Measurements from ENCODE around the gene ABCA1.

ABCA1 gene

DNA sequence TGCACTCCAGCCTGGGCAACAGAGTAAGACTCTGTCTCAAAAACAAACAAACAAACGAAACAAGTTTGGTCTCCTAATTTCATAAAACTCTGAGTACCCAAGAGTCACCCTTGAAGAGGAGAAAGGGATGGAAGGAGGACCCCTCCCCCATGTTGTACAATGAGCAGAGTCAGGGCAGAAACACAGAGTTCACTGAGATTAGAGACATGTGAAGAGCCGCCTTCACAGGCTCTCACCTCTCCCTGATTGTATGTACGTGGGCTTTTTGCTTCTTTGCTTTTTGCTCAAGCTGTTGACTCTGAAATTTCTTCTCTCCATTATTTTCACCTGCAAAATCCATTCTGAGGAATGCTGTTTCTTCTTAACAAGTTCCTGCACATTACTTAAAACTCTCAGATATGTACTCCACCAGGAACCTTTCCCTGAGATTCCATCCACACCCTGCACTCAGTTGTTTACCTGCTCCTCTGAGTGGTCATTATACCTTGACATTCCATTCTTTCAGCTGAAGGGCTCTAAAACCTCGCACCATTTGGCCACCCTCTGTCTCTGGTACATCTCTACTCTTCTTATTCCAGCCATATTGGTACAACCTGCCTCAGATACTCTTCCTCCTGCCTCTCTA lies 44.4 kb upstream of the ABCA1 start:
- no peak for DNase-seq (ENCODE audit: extremely low spot score)
- ChIA-PET POLR2A (no interaction called here), CTCF (interaction anchor here (1.1 to 1.4 kb wide), 3 partner anchors 14 to 443 kb away, joined by 3 read pairs; no protein-coding TSS in a partner anchor)
- no peak for TF ChIP-seq CTCF (IDR thresholded peaks at IDR 0.05; ENCODE audit: control extremely low read depth, extremely low read depth, low read depth, missing control alignments)

DNA sequence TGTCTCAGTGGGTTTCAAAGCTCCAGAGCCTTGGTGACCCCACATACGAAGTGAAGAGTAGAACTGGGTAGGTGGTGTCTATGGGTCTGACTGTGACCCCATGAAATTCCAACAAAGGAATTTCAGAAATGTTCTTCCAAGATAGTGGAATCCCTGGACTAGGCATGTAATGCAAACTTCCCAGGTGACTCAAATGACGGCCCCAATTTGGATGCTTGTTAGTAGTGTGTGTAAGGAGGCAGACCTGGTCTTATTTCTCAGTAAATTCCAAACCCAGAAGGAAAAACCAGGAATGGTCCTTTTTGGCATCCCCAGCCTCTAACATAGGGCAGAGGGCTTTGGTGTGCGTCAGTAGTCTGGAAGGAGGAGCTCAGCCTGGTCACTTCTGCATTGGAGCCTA lies 43.6 kb upstream of the ABCA1 start:
- TF ChIP-seq CTCF (IDR thresholded peaks at IDR 0.05; ENCODE audit: control extremely low read depth, extremely low read depth, low read depth, missing control alignments) = no peak
- no peak for DNase-seq (ENCODE audit: extremely low spot score)
- ChIA-PET CTCF (interaction anchor here (1.2 kb wide), 1 partner anchor 17 kb away, joined by 3 read pairs; no protein-coding TSS in a partner anchor), POLR2A (no interaction called here)

DNA sequence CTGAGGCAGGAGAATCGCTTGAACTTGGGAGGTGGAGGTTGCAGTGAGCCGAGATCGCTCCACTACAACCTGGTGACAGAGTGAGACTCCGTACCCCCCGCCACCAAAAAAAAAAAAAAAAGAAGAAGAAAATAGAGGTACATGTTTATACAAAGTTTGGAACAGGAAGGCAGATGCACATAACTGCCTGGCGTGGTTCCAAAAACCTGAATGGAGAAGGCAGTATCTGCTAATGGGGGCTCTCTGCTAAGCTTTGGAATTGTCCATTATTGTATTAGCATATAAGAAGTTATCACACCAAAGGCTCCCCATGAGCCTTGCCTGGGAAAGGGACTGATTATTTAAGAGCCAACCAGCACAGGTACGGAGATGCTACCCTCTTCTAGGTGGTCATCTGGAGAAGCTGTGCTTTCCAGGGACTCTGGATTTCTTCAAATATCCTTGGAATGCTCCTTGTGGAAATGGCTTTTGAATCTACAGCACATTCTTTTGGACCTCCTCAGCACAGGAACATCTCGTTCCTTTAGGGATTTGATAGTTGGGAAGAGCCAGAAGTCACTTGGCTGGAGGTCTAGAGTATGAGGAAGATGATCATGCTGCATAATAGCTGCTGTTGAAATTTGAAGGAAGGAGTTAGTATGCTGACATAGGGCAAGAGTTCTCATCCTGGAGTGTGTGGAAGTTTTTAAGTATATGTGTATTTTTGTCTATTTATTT lies 42.5 kb upstream of the ABCA1 start:
- no peak for TF ChIP-seq CTCF (IDR thresholded peaks at IDR 0.05; ENCODE audit: control extremely low read depth, extremely low read depth, low read depth, missing control alignments)
- no peak for DNase-seq (ENCODE audit: extremely low spot score)
- POLR2A ChIA-PET = no interaction called here
- CTCF ChIA-PET = interaction anchor here (1.2 kb wide), 1 partner anchor 15 kb away, joined by 3 read pairs; no protein-coding TSS in a partner anchor

DNA sequence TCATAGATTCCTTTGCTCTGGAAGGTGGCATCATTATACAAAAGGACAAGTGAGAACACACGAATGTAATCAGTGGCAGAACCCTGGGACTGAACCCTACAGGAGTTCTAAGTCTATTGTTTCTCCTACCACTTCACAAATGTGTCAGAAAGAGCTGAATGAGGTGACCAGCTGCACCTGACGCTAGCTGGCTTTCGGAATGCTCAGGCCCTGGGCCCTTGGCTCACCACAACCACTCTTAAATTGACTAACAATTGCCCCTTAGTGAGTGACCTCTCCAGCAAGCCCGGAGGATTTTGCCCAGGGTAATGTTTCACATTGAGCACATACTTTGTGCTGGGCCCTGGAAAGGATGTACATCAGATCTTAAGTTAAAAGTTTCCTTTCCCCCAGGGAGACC lies 41.2 kb upstream of the ABCA1 start:
- ChIA-PET POLR2A (interaction anchor here (0.6 kb wide), 1 partner anchor 100 kb away, joined by 5 read pairs; no protein-coding TSS in a partner anchor), CTCF (interaction anchor here (1.5 to 2.1 kb wide), 3 partner anchors 10 to 42 kb away, joined by 5 to 6 read pairs (median 5); no protein-coding TSS in a partner anchor)
- DNase-seq (ENCODE audit: extremely low spot score) = no peak
- no peak for TF ChIP-seq CTCF (IDR thresholded peaks at IDR 0.05; ENCODE audit: control extremely low read depth, extremely low read depth, low read depth, missing control alignments)

- no peak for TF ChIP-seq CTCF (IDR thresholded peaks at IDR 0.05; ENCODE audit: control extremely low read depth, extremely low read depth, low read depth, missing control alignments)
Observed at GRCh38 chr9:104968025-104968982, 40.3 kb upstream of the ABCA1 start.

DNA sequence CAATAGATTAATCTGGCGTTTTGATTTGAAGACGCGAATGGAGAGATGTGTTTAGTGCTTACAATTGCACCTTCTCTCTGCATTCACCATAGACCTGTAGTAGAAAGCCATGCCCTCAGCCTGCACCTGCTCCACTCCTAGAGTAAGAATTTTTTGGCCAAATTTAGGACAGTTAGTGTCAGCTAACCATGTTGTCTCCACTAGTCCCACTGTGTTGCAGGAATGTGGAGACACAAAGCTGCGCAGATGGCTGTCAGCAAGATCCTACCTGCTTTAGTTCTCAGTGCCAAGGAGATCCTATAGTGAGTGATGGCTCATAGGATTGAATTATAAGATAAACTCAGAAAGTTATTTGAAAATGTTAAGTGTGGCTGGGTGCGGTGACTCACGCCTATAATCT lies 35.1 kb upstream of the ABCA1 start:
- no peak for DNase-seq (ENCODE audit: extremely low spot score)
- ChIA-PET CTCF (no interaction called here), POLR2A (no interaction called here)
- no peak for TF ChIP-seq CTCF (IDR thresholded peaks at IDR 0.05; ENCODE audit: control extremely low read depth, extremely low read depth, low read depth, missing control alignments)

More at GRCh38 chr9:104968025-104968982, 40.3 kb upstream of the ABCA1 start:
- ChIA-PET POLR2A (no interaction called here), CTCF (interaction anchor here (1.5 to 2.1 kb wide), 3 partner anchors 9 to 41 kb away, joined by 5 to 6 read pairs (median 5); no protein-coding TSS in a partner anchor)
- DNase-seq (ENCODE audit: extremely low spot score) = peak; percentile 86
